Prostate gland (tissue), 2 donors: ENCODE results near the gene MAPKAPK3. TPM values are rescaled to one million over a fixed set of nuclear protein-coding genes. Genes with fewer than 3 reads are reported as not detected.

Experiments
- DNase-seq: peaks from one replicate; pipeline ENCODE4 v3.0.0-alpha.2; 2019; ENCODE audit warnings: low spot score
- H3K27ac ChIP-seq, 2 donors: fragments of 200-600 bp; sonication (generic); 2 replicates each; pipeline ENCODE4 v1.5.1; 2017 to 2019
- H3K27me3 ChIP-seq: fragments of 200-600 bp; sonication (generic); replicated peaks from 2 replicates; pipeline ENCODE4 v1.5.1; 2019; ENCODE audit not compliant: insufficient read depth
- H3K36me3 ChIP-seq, 2 donors: fragments of 200-600 bp; sonication (generic); 1 replicate in 1 of 2; 2 replicates in 1 of 2; pipeline versions ENCODE4 v1.5.1 to v1.8.1; 2017 to 2019
- H3K4me1 ChIP-seq: fragments of 200-600 bp; sonication (generic); replicated peaks from 2 replicates; pipeline ENCODE4 v1.5.1; 2019
- H3K4me3 ChIP-seq, 2 donors: fragments of 200-600 bp; sonication (generic); 2 replicates each; pipeline ENCODE4 v1.5.1; 2017 to 2019
- H3K9me3 ChIP-seq: fragments of 200-600 bp; sonication (generic); 2 replicates; pipeline ENCODE4 v1.5.1; 2017
- POLR2A ChIP-seq: fragments of 450-650 bp; IDR thresholded peaks from one replicate; pipeline ENCODE4 v1.6.1; 2016; ENCODE audit warnings: antibody characterized with exemption, mild to moderate bottlenecking
- POLR2AphosphoS5 ChIP-seq: sonication (generic); formaldehyde crosslinking; IDR thresholded peaks from one replicate; pipeline ENCODE4 v1.6.1; 2017; ENCODE audit warnings: antibody characterized with exemption
- WGBS: methylation state at CpG from one replicate; pipeline ENCODE4 v1.1.5; 2018; 5-methylcytosine and 5-hydroxymethylcytosine counted together
- intact Hi-C: fragments of 100-400 bp; cut with DNase I; formaldehyde crosslinking; loops from one replicate; pipeline ENCODE4 v1.14.2; 2022
- total RNA-seq, 2 donors: library from RNA; depleted of rRNA; stranded (reverse); fragments of >200 nt; gene quantifications; one replicate each; pipeline ENCODE4 v1.1.0, GENCODE V29; 2016
- TF ChIP-seq, protein P1 (sequence below), 4 experiments: fragments of 200-600 bp in 2 of 4; fragments of 450-650 bp in 2 of 4; sonication (generic) in 2 of 4; IDR thresholded peaks; 1 replicate in 3 of 4; 2 replicates in 1 of 4; pipeline ENCODE4 v1.5.1; 2016 to 2019; ENCODE audit warnings: antibody characterized with exemption in 4 of 4, mild to moderate bottlenecking in 2 of 4, moderate library complexity in 2 of 4

Gene MAPKAPK3
- total RNA-seq, 2 donors from 2014 or later: 33.2 to 52.3 TPM

DNA sequence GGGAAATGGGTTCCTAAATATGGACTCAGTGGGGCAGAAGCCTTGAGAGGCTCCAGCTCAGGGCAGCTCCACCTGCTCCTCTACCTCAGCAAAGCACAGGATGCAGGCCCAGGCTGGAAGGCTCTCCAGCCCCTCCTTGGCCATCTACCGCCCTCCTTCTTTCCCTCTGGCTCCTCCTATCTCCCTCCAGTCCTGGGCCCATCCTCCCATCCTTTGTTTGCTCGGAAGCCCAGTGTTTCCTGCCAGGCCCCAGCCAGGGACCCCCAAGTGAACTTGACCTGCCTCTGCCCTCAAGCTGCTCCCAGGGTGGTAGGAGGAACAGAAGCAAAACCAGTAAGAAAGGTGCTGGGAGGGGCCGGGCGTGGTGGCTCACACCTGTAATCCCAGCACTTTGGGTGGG is 20.1 kb downstream of the MAPKAPK3 start:
- Histone ChIP-seq H3K27me3 (no peaks in the 10 kb centered on the region), H3K4me3 (no peak overlapping the region), H3K9me3 (no peaks in the 10 kb centered on the region), H3K36me3 (no peaks in the 10 kb centered on the region), H3K4me1 (peaks cover 3% of the 10 kb centered on the region), H3K27ac (no peak overlapping the region)
- intact Hi-C loops: no loop called here
- no peak for DNase-seq
- WGBS: 87% methylated on average over 4 of the region's 4 CpGs
- no peak for TF ChIP-seq POLR2AphosphoS5
- no peak for TF ChIP-seq POLR2A
- TF ChIP-seq, protein P1, sequence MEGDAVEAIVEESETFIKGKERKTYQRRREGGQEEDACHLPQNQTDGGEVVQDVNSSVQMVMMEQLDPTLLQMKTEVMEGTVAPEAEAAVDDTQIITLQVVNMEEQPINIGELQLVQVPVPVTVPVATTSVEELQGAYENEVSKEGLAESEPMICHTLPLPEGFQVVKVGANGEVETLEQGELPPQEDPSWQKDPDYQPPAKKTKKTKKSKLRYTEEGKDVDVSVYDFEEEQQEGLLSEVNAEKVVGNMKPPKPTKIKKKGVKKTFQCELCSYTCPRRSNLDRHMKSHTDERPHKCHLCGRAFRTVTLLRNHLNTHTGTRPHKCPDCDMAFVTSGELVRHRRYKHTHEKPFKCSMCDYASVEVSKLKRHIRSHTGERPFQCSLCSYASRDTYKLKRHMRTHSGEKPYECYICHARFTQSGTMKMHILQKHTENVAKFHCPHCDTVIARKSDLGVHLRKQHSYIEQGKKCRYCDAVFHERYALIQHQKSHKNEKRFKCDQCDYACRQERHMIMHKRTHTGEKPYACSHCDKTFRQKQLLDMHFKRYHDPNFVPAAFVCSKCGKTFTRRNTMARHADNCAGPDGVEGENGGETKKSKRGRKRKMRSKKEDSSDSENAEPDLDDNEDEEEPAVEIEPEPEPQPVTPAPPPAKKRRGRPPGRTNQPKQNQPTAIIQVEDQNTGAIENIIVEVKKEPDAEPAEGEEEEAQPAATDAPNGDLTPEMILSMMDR (IDR thresholded peaks at IDR 0.05): no peak

DNA sequence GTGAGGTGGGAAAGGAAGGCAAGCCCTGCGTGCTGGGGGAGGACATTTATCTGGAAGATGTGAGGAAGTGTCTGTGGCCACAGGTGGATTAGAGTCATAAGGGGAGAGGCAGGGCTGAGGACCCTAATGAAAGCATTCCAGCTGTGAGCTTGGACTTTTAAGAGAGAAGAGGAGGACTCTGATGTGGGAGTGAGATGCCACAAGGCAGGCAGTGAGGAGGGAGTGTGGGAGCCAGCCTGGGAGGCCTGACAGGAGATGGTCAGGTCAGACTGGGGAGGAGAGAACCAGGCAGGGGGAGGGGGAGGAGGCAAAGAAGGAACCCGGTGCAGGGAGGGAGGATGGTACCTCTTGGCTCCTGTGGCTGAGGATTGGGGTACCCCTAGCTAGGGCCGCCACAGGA is 21.0 kb downstream of the MAPKAPK3 start:
- Histone ChIP-seq H3K4me3 (no peak overlapping the region), H3K4me1 (no peaks in the 10 kb centered on the region), H3K27me3 (no peaks in the 10 kb centered on the region), H3K27ac (no peak overlapping the region), H3K9me3 (no peaks in the 10 kb centered on the region), H3K36me3 (no peaks in the 10 kb centered on the region)
- 65% methylated on average over 3 of the region's 3 CpGs for WGBS
- DNase-seq: no peak
- intact Hi-C loops: no loop called here
- no peak for TF ChIP-seq POLR2A
- TF ChIP-seq POLR2AphosphoS5: no peak
- TF ChIP-seq, protein P1 (IDR thresholded peaks at IDR 0.05): no peak

DNA sequence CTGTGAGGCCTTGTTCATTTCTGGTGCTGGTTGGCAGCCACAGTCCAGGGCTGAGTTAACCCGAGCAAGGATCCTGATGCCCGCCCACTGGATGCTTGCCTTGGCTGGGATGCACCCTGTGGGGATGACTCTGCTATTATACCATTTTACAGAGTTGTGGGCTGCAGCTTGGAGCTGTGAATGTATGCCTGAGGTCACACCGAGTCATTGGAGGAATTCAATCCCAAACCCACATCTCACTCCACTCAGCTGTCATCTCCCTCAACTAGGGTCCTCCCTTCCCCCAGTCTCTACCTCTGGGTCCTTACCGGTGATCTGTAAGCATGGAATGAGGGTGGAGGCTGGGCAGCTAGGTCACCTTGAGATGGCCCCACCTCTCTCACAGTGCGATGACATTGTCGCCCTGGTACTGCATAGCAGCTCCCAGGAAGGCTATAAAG is 22.1 kb downstream of the MAPKAPK3 start:
- DNase-seq: no peak
- Histone ChIP-seq H3K4me1 (no peaks in the 10 kb centered on the region), H3K4me3 (no peak overlapping the region), H3K27me3 (no peaks in the 10 kb centered on the region), H3K9me3 (no peaks in the 10 kb centered on the region), H3K36me3 (no peaks in the 10 kb centered on the region), H3K27ac (no peak overlapping the region)
- TF ChIP-seq, protein P1 (IDR thresholded peaks at IDR 0.05): no peak
- TF ChIP-seq POLR2A (no peak), POLR2AphosphoS5 (no peak)
- intact Hi-C loops: no loop called here
- 85% methylated on average over 6 of the region's 6 CpGs for WGBS

DNA sequence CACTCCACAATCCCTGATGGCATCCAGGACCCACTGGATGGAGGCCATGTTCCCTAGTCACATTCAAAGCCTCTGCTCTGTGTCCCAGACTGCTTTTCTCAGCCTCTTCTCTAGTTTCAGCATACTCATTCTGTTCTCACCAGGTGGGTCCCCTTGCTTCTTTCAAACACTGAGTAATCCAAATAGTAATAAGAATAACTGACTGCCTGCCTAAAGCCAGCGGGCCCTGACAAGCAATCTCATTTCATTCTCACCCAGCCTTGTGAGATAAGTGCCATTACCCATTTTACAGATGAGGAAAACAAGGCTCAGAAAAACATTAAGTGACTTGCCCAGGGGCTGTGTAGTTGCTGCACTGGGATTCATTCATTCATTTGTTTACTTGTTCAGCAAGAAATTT is 25.4 kb downstream of the MAPKAPK3 start:
- no peaks in the 10 kb centered on the region for H3K9me3 ChIP-seq
- no peak for DNase-seq
- no peak overlapping the region for H3K27ac ChIP-seq
- intact Hi-C loops: no loop called here
- H3K4me3 ChIP-seq: no peak overlapping the region
- WGBS: 100% methylated on average over 1 of the region's 1 CpG
- no peaks in the 10 kb centered on the region for H3K36me3 ChIP-seq
- no peaks in the 10 kb centered on the region for H3K4me1 ChIP-seq
- TF ChIP-seq POLR2A (no peak), POLR2AphosphoS5 (no peak)
- TF ChIP-seq, protein P1 (IDR thresholded peaks at IDR 0.05): no peak
- no peaks in the 10 kb centered on the region for H3K27me3 ChIP-seq

DNA sequence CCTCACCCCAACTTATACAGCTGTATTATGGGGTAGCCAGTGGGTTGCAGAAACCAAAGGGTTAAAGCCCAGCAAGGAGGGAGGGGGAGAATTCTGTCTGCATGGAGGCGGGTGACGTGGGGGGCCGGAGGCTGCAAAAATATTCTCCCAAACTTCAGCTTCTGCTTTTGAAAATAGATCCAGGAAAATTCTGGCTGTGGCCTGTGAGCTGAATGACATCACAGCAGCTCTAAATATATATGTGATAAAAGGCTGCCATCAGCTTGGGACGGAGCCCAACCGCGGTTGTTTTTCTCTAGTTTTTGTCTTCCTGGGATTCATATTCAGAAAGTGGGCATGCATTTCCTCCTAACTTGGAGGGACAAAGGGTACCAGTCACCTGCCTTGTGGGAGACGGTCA is 27.6 kb downstream of the MAPKAPK3 start:
- no peak for TF ChIP-seq POLR2A
- TF ChIP-seq POLR2AphosphoS5: no peak
- TF ChIP-seq, protein P1 (IDR thresholded peaks at IDR 0.05): no peak
- H3K27me3 ChIP-seq: no peaks in the 10 kb centered on the region
- intact Hi-C loops: no loop called here
- no peak for DNase-seq
- no peaks in the 10 kb centered on the region for H3K4me1 ChIP-seq
- 79% methylated on average over 7 of the region's 7 CpGs for whole genome bisulfite sequencing
- H3K27ac ChIP-seq: no peak overlapping the region
- no peak overlapping the region for H3K4me3 ChIP-seq
- peaks cover 0 to 3% of the 10 kb centered on the region in 2 donors for H3K36me3 ChIP-seq
- no peaks in the 10 kb centered on the region for H3K9me3 ChIP-seq
